LNCaP clone FGC (cell line): ENCODE results near the gene GORAB.

Experiments used
- DNase-seq: peaks from one replicate; pipeline ENCODE4 v3.0.0-alpha.2; 2011; ENCODE audit warnings: low read depth
- H3K4me3 ChIP-seq: 2 replicates; pipeline ENCODE4 v1.5.1; 2011; ENCODE audit warnings: mild to moderate bottlenecking, low read depth, low read length, control low read depth
- TF ChIP-seq, protein P1 (sequence below): IDR thresholded peaks from 2 replicates; pipeline ENCODE4 v1.5.1; 2012; ENCODE audit warnings: mild to moderate bottlenecking; ENCODE audit not compliant: control insufficient read depth, insufficient read depth; ENCODE audit errors: extremely low read depth

GORAB gene

DNA sequence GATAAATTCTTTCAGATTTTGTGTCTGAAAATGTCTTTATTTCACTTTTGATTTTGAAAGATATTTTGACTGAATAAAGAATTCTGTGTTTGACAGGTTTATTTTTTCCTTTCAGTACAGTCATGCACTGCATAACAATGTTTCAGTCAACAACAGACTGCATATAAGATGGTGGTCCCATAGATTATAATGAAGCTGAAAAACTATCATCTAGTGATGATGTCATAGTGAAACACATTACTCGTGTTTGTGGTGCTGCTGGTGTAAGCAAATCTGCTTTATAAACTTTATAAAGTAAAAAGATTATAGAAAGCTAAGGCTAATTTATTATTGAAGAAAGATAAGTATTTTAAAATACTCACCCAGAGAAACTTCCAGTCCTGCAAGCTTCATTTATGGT, 66.7 kb downstream of the GORAB start:
- H3K4me3 ChIP-seq: no peak overlapping the region
- TF ChIP-seq, protein P1, sequence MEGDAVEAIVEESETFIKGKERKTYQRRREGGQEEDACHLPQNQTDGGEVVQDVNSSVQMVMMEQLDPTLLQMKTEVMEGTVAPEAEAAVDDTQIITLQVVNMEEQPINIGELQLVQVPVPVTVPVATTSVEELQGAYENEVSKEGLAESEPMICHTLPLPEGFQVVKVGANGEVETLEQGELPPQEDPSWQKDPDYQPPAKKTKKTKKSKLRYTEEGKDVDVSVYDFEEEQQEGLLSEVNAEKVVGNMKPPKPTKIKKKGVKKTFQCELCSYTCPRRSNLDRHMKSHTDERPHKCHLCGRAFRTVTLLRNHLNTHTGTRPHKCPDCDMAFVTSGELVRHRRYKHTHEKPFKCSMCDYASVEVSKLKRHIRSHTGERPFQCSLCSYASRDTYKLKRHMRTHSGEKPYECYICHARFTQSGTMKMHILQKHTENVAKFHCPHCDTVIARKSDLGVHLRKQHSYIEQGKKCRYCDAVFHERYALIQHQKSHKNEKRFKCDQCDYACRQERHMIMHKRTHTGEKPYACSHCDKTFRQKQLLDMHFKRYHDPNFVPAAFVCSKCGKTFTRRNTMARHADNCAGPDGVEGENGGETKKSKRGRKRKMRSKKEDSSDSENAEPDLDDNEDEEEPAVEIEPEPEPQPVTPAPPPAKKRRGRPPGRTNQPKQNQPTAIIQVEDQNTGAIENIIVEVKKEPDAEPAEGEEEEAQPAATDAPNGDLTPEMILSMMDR: no peak
- DNase-seq: no peak

DNA sequence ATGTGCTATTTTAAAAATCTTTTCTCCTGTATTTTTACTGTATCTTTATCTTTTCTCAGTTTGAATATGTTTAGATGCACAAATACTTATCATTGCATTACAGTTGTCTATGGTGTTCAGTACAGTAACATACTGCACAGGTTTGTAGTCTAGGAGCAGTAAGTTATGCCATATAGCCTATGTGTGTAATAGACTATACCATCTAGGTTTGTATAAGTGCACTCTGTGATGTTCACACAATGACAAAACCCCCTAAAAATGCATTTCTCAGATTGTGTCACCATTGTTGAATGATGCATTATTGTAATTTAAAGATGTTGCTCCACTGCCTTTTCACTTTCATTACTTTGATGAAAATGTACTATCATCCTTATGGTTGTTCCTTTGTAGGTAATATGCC, 67.1 kb downstream of the GORAB start:
- TF ChIP-seq, protein P1: no peak
- DNase-seq: no peak
- no peak overlapping the region for H3K4me3 ChIP-seq

GRCh38 chr1:170601866-170602265, 69.9 kb downstream of the GORAB start:
- TF ChIP-seq, protein P1: no peak
- no peak overlapping the region for H3K4me3 ChIP-seq
- DNase-seq: no peak
